H4 (cell line): ENCODE results near the gene ASB16. TPM values are rescaled to one million over a fixed set of nuclear protein-coding genes. Genes with fewer than 3 reads are reported as not detected.

Experiments
- DNase-seq: peaks from one replicate; pipeline ENCODE4 v3.0.0-alpha.2; 2015; ENCODE audit warnings: low spot score
- total RNA-seq: library from RNA; depleted of rRNA; stranded (reverse); fragments of >200 nt; shearing (Covaris generic); gene quantifications from 2 replicates; pipeline ENCODE4 v1.2.3, GENCODE V29; 2014; rRNA removed

Gene ASB16
- total RNA-seq, 1 experiment from 2014 or later: not detected

- no peak for DNase-seq
Observed at GRCh38 chr17:44222112-44222869, 51.8 kb downstream of the ASB16 start.

- DNase-seq: no peak
Observed at GRCh38 chr17:44223541-44224071, 53.1 kb downstream of the ASB16 start.

Other genes with a start within 250 kb of the ASB16 start
- not detected in 2 replicates for gene PPY, start 228.2 kb upstream of the ASB16 start, total RNA-seq
- gene PYY, start 216.8 kb upstream of the ASB16 start, total RNA-seq: 0.17 TPM in 1 of 2 replicates, not detected in the other
- gene NAGS, start 166.1 kb upstream of the ASB16 start, total RNA-seq: 1.0 and 3.1 TPM in 2 replicates
- 45.9 and 54.9 TPM in 2 replicates for gene TMEM101, start 155.7 kb upstream of the ASB16 start, total RNA-seq
- gene LSM12, start 104.0 kb upstream of the ASB16 start, total RNA-seq: 62.2 and 65.0 TPM in 2 replicates
- 51.0 and 71.2 TPM in 2 replicates for gene G6PC3, start 100.0 kb upstream of the ASB16 start, total RNA-seq
- gene HDAC5, start 47.1 kb upstream of the ASB16 start, total RNA-seq: 13.7 and 16.8 TPM in 2 replicates
- 4.0 and 7.0 TPM in 2 replicates for gene HROB, start 28.8 kb upstream of the ASB16 start, total RNA-seq
- 16.4 and 19.1 TPM in 2 replicates for gene TMUB2, start 16.3 kb downstream of the ASB16 start, total RNA-seq
- 26.6 and 33.0 TPM in 2 replicates for gene ATXN7L3, start 29.2 kb downstream of the ASB16 start, total RNA-seq
- gene UBTF, start 49.0 kb downstream of the ASB16 start, total RNA-seq: 36.4 and 40.3 TPM in 2 replicates
- not detected in 2 replicates for gene SLC4A1, start 97.4 kb downstream of the ASB16 start, total RNA-seq
- not detected in 2 replicates for gene RUNDC3A, start 137.9 kb downstream of the ASB16 start, total RNA-seq
- 90.3 and 108 TPM in 2 replicates for gene SLC25A39, start 154.1 kb downstream of the ASB16 start, total RNA-seq
- 97.6 and 134 TPM in 2 replicates for gene GRN, start 174.6 kb downstream of the ASB16 start, total RNA-seq
- 3.4 and 6.5 TPM in 2 replicates for gene FAM171A2, start 193.1 kb downstream of the ASB16 start, total RNA-seq
- gene ITGA2B, start 218.9 kb downstream of the ASB16 start, total RNA-seq: 0.21 and 0.82 TPM in 2 replicates